Loucy (cell line): ENCODE results near the gene TTC24.

Source experiments
- H2AFZ ChIP-seq: fragments of 200-600 bp; sonication (generic); 2 replicates; pipeline ENCODE4 v1.6.0; 2016; ENCODE audit warnings: antibody characterized with exemption, mild to moderate bottlenecking, low read length, moderate library complexity
- H3F3A ChIP-seq: fragments of 200-600 bp; 2 replicates; pipeline ENCODE4 v1.6.0; 2016; ENCODE audit warnings: antibody characterized with exemption, low read depth, mild to moderate bottlenecking
- H3K27me3 ChIP-seq: fragments of 200-600 bp; sonication (generic); 2 replicates; pipeline ENCODE4 v1.6.1; 2014; ENCODE audit warnings: low read length, mild to moderate bottlenecking; ENCODE audit not compliant: insufficient read depth, poor library complexity, severe bottlenecking
- H3K36me3 ChIP-seq: fragments of 200-600 bp; sonication (generic); 2 replicates; pipeline ENCODE4 v1.6.1; 2016; ENCODE audit warnings: low read length; ENCODE audit not compliant: insufficient read depth
- H3K4me1 ChIP-seq: fragments of 200-600 bp; sonication (generic); 2 replicates; pipeline ENCODE4 v1.5.1; 2014; ENCODE audit warnings: low read length, mild to moderate bottlenecking; ENCODE audit not compliant: insufficient read depth, poor library complexity, severe bottlenecking
- H3K4me2 ChIP-seq: fragments of 200-600 bp; sonication (generic); 2 replicates; pipeline ENCODE4 v1.6.0; 2014; ENCODE audit warnings: antibody characterized with exemption, low read length, low read depth, mild to moderate bottlenecking; ENCODE audit not compliant: poor library complexity, severe bottlenecking
- H3K4me3 ChIP-seq: fragments of 200-600 bp; sonication (generic); 2 replicates; pipeline ENCODE4 v1.5.1; 2014; ENCODE audit warnings: low read length, mild to moderate bottlenecking, mixed read lengths; ENCODE audit not compliant: poor library complexity, severe bottlenecking
- H3K79me2 ChIP-seq: fragments of 200-600 bp; sonication (generic); 2 replicates; pipeline ENCODE4 v1.6.1; 2014; ENCODE audit warnings: low read length; ENCODE audit not compliant: insufficient read depth
- H3K9ac ChIP-seq: fragments of 200-600 bp; sonication (generic); 2 replicates; pipeline ENCODE4 v1.6.0; 2014; ENCODE audit warnings: mild to moderate bottlenecking, low read depth, low read length, moderate library complexity; ENCODE audit not compliant: poor library complexity, severe bottlenecking
- H3K9me2 ChIP-seq: fragments of 200-600 bp; sonication (generic); replicated peaks from 2 replicates; pipeline ENCODE4 v1.6.1; 2016; ENCODE audit warnings: low read depth, low read length, mixed read lengths
- H3K9me3 ChIP-seq: fragments of 200-600 bp; sonication (generic); 2 replicates; pipeline ENCODE4 v1.6.1; 2014; ENCODE audit warnings: mild to moderate bottlenecking, antibody characterized with exemption, low read length, low read depth; ENCODE audit not compliant: insufficient read depth
- H4K20me1 ChIP-seq: fragments of 200-600 bp; sonication (generic); 2 replicates; pipeline ENCODE4 v1.6.0; 2014; ENCODE audit warnings: antibody characterized with exemption, low read length, mild to moderate bottlenecking; ENCODE audit not compliant: insufficient read depth, poor library complexity, severe bottlenecking
- EZH2phosphoT487 ChIP-seq: fragments of 200-600 bp; IDR thresholded peaks from 2 replicates; pipeline ENCODE4 v1.6.1; 2018; ENCODE audit warnings: antibody characterized with exemption, mild to moderate bottlenecking, moderate library complexity, borderline replicate concordance
- TF ChIP-seq, protein P1 (sequence below): fragments of 200-600 bp; sonication (generic); conservative IDR thresholded peaks from 2 replicates; pipeline ENCODE4 v1.5.1; 2014; ENCODE audit warnings: mild to moderate bottlenecking, antibody characterized with exemption, low read length

Gene TTC24

GRCh38 chr1:156543066-156543465 is 36.5 kb upstream of the TTC24 start:
- H4K20me1 ChIP-seq: no peaks in the 10 kb centered on the region
- H3K36me3 ChIP-seq: peaks cover 17% of the 10 kb centered on the region; the same call in 1 of the 2 replicates
- H3K9ac ChIP-seq: no peak overlapping the region
- no peaks in the 10 kb centered on the region for H3K9me2 ChIP-seq
- H3K4me3 ChIP-seq: no peak overlapping the region
- TF ChIP-seq, protein P1, sequence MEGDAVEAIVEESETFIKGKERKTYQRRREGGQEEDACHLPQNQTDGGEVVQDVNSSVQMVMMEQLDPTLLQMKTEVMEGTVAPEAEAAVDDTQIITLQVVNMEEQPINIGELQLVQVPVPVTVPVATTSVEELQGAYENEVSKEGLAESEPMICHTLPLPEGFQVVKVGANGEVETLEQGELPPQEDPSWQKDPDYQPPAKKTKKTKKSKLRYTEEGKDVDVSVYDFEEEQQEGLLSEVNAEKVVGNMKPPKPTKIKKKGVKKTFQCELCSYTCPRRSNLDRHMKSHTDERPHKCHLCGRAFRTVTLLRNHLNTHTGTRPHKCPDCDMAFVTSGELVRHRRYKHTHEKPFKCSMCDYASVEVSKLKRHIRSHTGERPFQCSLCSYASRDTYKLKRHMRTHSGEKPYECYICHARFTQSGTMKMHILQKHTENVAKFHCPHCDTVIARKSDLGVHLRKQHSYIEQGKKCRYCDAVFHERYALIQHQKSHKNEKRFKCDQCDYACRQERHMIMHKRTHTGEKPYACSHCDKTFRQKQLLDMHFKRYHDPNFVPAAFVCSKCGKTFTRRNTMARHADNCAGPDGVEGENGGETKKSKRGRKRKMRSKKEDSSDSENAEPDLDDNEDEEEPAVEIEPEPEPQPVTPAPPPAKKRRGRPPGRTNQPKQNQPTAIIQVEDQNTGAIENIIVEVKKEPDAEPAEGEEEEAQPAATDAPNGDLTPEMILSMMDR: no peak
- no peak for TF ChIP-seq EZH2phosphoT487
- H3F3A ChIP-seq: no peaks in the 10 kb centered on the region
- no peaks in the 10 kb centered on the region for H3K27me3 ChIP-seq
- no peak overlapping the region for H2AFZ ChIP-seq
- no peak overlapping the region for H3K4me2 ChIP-seq
- H3K79me2 ChIP-seq: no peaks in the 10 kb centered on the region
- peaks cover 5% of the 10 kb centered on the region for H3K4me1 ChIP-seq
- no peaks in the 10 kb centered on the region for H3K9me3 ChIP-seq

DNA sequence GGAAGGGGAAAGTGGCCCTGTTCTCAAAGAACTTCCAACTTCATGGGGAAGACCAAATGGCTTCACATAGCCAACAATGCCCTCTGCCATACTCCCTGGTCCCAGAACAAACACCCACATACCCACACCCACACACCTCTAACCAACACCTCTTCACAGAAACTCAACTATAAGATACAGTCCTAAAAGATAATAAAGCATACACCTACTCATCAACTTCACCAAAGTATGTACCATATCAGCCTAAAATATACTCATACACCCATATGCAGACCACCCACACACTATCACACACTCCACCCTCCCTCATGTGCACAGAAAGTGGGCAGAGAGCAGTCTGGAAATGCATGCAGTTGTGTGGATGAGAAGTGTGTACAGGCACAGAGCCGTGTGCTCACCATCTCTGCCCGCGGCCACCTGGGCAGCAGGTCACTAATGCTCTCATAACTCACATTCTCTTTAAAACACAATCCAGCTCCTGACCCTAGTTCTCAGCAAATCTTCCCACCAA is 34.9 kb upstream of the TTC24 start:
- TF ChIP-seq EZH2phosphoT487: no peak
- TF ChIP-seq, protein P1: no peak
- Histone ChIP-seq H2AFZ (no peak overlapping the region), H3K9me2 (no peaks in the 10 kb centered on the region), H3K4me1 (peaks cover 5% of the 10 kb centered on the region), H3K9ac (no peak overlapping the region), H3K27me3 (no peaks in the 10 kb centered on the region), H3F3A (no peaks in the 10 kb centered on the region), H3K9me3 (no peaks in the 10 kb centered on the region), H3K36me3 (peaks cover 10% of the 10 kb centered on the region; the same call in 1 of the 2 replicates), H3K4me3 (no peak overlapping the region), H3K79me2 (no peaks in the 10 kb centered on the region), H3K4me2 (no peak overlapping the region), H4K20me1 (no peaks in the 10 kb centered on the region)

DNA sequence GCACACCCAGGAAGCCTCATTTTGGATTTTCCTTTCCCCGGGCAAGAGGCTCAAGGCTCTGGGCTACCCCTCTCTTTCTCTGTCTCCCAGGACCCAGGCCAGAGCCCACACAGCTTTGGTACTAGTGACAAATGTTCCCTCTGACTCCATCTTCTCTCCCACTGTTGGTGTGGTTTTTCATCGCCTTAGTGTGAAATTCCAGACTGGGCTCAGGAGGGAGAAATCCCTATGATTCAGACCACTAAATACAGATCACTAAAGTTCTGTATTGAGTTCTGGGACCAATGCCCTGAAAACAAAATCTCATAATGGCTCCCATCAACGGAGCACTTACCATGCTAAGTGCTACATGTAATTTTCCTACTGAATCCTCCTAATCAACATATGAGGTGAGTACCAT is 33.3 kb upstream of the TTC24 start:
- Histone ChIP-seq H3K9me3 (no peaks in the 10 kb centered on the region), H4K20me1 (no peaks in the 10 kb centered on the region)

More for the DNA sequence above, 33.3 kb upstream of the TTC24 start:
- Histone ChIP-seq H3K4me1 (peaks cover 5% of the 10 kb centered on the region), H3K79me2 (no peaks in the 10 kb centered on the region), H3K9me2 (no peaks in the 10 kb centered on the region), H3F3A (no peaks in the 10 kb centered on the region), H3K36me3 (peaks cover 10% of the 10 kb centered on the region; the same call in 1 of the 2 replicates), H2AFZ (no peak overlapping the region), H3K4me2 (no peak overlapping the region), H3K9ac (no peak overlapping the region), H3K27me3 (no peaks in the 10 kb centered on the region), H3K4me3 (no peak overlapping the region)
- TF ChIP-seq EZH2phosphoT487: no peak
- TF ChIP-seq, protein P1: no peak
